K562 (cell line): ENCODE results near the gene RNF214. TPM values are rescaled to one million over a fixed set of nuclear protein-coding genes. Genes with fewer than 3 reads are reported as not detected.
A peak's percentile ranks its signal among the peaks of the same experiment; 100 is the strongest.

Experiments used
- CEBPG ChIP-seq, 3 experiments: fragments of 200-800 bp in 1 of 3; sonication (Bioruptor generic) in 1 of 3; sonication (generic) in 1 of 3; formaldehyde crosslinking in 1 of 3; IDR thresholded peaks in 2 of 3; conservative IDR thresholded peaks in 1 of 3; 2 replicates each; pipeline versions ENCODE4 v1.6.1 to v1.8.0; 2016 to 2022; ENCODE audit warnings: missing compliant biosample characterization in 2 of 3, missing genetic modification characterization in 2 of 3, mild to moderate bottlenecking in 1 of 3, missing genetic modification reagents in 1 of 3
- NCOA1 ChIP-seq: fragments of 450-650 bp; IDR thresholded peaks from 2 replicates; pipeline ENCODE4 v1.6.1; 2016; ENCODE audit warnings: low read depth
- NKRF ChIP-seq: fragments of 450-650 bp; IDR thresholded peaks from 2 replicates; pipeline ENCODE4 v1.6.1; 2016; ENCODE audit warnings: borderline replicate concordance
- SREBF1 ChIP-seq: fragments of 150-350 bp; IDR thresholded peaks from 2 replicates; pipeline ENCODE4 v1.6.1; 2014; ENCODE audit warnings: antibody characterized with exemption, low read depth, low read length, borderline replicate concordance
- WHSC1 ChIP-seq: IDR thresholded peaks from one replicate; pipeline ENCODE4 v1.6.1; 2012; ENCODE audit warnings: low read length, control low read depth, inconsistent platforms
- ZBED1 ChIP-seq: IDR thresholded peaks from 2 replicates; pipeline ENCODE4 v1.6.1; 2014
- ZNF24 ChIP-seq: fragments of 450-650 bp; IDR thresholded peaks from 2 replicates; pipeline ENCODE4 v1.6.1; 2016
- ZNF830 ChIP-seq: fragments of 250-450 bp; sonication (Bioruptor Pico); IDR thresholded peaks from 2 replicates; pipeline ENCODE4 v1.5.0; 2021; ENCODE audit warnings: mild to moderate bottlenecking
- polyA plus RNA-seq, 8 experiments: library from polyadenylated mRNA; depleted of rRNA in 4 of 8; stranded (reverse) in 5 of 8; unstranded in 3 of 8; fragments of >200 nt; fragmentation: Nextera tagmentation in 2 of 8; fragmentation: Illumina TruSeq in 1 of 8; extraction: Ambion mirVana in 2 of 8; extraction: Trizol in 1 of 8; gene quantifications; 2 replicates each; pipeline versions ENCODE4 v1.2.1 to v1.2.3, GENCODE V29; 2011 to 2014; ENCODE audit warnings: inconsistent platforms in 1 of 8, missing spikeins in 1 of 8
- total RNA-seq, 7 experiments: library from RNA; depleted of rRNA in 6 of 7; stranded (reverse); fragments of >200 nt in 6 of 7; fragmentation: Illumina TruSeq in 2 of 7; extraction: Trizol in 2 of 7; gene quantifications; 2 replicates each; pipeline versions ENCODE4 v1.2.1 to v1.2.3, GENCODE V29; 2011 to 2021; ENCODE audit warnings: low replicate concordance in 1 of 7
- TF ChIP-seq, protein P1 (sequence below): fragments of 200-800 bp; sonication (Bioruptor generic); IDR thresholded peaks from 2 replicates; pipeline ENCODE4 v1.6.1; 2016; ENCODE audit warnings: missing genetic modification characterization, missing compliant biosample characterization
- TF ChIP-seq, protein P2 (sequence below): sonication (generic); formaldehyde crosslinking; IDR thresholded peaks from 2 replicates; pipeline ENCODE4 v1.5.0; 2020; ENCODE audit warnings: missing genetic modification reagents
- TF ChIP-seq, protein P3 (sequence below): conservative IDR thresholded peaks from 2 replicates; pipeline ENCODE4 v1.6.1; 2011; ENCODE audit warnings: low read depth, mild to moderate bottlenecking, low read length; ENCODE audit not compliant: control insufficient read depth
- TF ChIP-seq, protein P4 (sequence below): sonication (generic); formaldehyde crosslinking; IDR thresholded peaks from 2 replicates; pipeline ENCODE4 v1.8.0; 2022; ENCODE audit warnings: mild to moderate bottlenecking, low read depth, missing genetic modification reagents
- TF ChIP-seq, protein P5 (sequence below): fragments of 450-650 bp; IDR thresholded peaks from one replicate; pipeline ENCODE4 v1.6.1; 2018; ENCODE audit warnings: mild to moderate bottlenecking, moderate library complexity; ENCODE audit not compliant: partially characterized antibody

Gene RNF214
- total and polyA plus RNA-seq, 9 of the 15 experiments (the other 6 are each of a cell fraction or from before 2014, with no cell fraction given): 6.6 to 24.8 (median 11.9) TPM

DNA sequence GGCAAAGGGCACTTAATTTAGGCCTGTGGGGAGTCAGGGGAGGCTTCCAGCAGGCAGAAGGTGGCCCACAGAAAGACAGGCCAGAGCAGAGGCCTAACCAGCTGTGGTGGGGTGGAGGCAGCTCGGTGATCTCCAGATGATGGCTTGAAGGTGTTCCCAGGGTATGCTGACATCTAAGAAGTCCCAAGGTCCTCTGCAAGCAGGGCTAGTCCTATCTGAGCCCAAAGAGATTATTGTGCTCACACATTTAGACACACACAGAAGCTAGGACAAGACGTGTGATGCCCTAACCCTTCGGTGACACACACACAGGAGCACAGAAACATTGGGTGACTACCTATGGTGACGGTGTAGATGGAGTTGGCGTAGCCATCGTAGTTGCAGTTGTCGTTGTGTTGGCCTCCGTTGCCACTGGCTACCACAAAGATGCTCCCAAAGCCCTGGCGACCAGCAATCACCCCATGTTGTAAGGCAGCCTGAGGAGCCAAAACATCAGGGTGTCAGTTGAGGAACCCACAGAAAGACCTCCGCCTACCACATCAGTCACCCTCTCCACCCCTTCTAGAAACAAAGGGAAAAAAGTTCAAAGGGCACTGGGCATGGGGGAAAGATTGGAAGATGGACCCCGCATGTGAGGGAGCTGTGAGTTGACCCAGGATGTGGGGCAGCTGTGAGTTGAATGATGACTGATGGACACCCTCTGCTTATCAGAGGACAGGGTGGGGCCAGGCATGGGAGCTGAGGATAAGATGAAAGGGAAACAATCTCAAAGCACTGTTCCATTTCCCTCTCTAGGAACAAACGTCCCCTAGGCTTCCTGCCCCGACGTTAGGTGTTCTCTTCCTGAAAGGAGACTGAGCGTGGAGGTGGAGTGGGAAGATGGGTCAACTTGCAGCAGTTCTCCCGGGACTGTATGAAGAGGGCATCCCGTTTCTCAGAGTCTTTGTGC, 8.5 kb upstream of the RNF214 start (continued):
- TF ChIP-seq CEBPG (CRISPR knock-in tag; IDR thresholded peaks at IDR 0.05) (no peak), CEBPG (tag; conservative IDR thresholded peaks at IDR 0.05 in 1 of 2, IDR thresholded peaks at IDR 0.05 in 1 of 2) (no peak), ZNF830 (no peak), ZBED1 (no peak; the same call in 1 of the 2 replicates), SREBF1 (no peak), NCOA1 (peak; percentile 77; the same call in 1 of the 2 replicates), WHSC1 (no peak), NKRF (no peak), ZNF24 (no peak)
- TF ChIP-seq, protein P1, sequence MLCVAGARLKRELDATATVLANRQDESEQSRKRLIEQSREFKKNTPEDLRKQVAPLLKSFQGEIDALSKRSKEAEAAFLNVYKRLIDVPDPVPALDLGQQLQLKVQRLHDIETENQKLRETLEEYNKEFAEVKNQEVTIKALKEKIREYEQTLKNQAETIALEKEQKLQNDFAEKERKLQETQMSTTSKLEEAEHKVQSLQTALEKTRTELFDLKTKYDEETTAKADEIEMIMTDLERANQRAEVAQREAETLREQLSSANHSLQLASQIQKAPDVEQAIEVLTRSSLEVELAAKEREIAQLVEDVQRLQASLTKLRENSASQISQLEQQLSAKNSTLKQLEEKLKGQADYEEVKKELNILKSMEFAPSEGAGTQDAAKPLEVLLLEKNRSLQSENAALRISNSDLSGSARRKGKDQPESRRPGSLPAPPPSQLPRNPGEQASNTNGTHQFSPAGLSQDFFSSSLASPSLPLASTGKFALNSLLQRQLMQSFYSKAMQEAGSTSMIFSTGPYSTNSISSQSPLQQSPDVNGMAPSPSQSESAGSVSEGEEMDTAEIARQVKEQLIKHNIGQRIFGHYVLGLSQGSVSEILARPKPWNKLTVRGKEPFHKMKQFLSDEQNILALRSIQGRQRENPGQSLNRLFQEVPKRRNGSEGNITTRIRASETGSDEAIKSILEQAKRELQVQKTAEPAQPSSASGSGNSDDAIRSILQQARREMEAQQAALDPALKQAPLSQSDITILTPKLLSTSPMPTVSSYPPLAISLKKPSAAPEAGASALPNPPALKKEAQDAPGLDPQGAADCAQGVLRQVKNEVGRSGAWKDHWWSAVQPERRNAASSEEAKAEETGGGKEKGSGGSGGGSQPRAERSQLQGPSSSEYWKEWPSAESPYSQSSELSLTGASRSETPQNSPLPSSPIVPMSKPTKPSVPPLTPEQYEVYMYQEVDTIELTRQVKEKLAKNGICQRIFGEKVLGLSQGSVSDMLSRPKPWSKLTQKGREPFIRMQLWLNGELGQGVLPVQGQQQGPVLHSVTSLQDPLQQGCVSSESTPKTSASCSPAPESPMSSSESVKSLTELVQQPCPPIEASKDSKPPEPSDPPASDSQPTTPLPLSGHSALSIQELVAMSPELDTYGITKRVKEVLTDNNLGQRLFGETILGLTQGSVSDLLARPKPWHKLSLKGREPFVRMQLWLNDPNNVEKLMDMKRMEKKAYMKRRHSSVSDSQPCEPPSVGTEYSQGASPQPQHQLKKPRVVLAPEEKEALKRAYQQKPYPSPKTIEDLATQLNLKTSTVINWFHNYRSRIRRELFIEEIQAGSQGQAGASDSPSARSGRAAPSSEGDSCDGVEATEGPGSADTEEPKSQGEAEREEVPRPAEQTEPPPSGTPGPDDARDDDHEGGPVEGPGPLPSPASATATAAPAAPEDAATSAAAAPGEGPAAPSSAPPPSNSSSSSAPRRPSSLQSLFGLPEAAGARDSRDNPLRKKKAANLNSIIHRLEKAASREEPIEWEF (CRISPR knock-in tag): 0 out of 2 replicates have a peak, but pooled peaks have one; percentile 45
- TF ChIP-seq, protein P2, sequence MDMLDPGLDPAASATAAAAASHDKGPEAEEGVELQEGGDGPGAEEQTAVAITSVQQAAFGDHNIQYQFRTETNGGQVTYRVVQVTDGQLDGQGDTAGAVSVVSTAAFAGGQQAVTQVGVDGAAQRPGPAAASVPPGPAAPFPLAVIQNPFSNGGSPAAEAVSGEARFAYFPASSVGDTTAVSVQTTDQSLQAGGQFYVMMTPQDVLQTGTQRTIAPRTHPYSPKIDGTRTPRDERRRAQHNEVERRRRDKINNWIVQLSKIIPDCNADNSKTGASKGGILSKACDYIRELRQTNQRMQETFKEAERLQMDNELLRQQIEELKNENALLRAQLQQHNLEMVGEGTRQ (CRISPR knock-in tag): no peak
- TF ChIP-seq, protein P3, sequence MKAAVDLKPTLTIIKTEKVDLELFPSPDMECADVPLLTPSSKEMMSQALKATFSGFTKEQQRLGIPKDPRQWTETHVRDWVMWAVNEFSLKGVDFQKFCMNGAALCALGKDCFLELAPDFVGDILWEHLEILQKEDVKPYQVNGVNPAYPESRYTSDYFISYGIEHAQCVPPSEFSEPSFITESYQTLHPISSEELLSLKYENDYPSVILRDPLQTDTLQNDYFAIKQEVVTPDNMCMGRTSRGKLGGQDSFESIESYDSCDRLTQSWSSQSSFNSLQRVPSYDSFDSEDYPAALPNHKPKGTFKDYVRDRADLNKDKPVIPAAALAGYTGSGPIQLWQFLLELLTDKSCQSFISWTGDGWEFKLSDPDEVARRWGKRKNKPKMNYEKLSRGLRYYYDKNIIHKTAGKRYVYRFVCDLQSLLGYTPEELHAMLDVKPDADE: peak; percentile 54; the same call in 1 of the 2 replicates
- TF ChIP-seq, protein P4, sequence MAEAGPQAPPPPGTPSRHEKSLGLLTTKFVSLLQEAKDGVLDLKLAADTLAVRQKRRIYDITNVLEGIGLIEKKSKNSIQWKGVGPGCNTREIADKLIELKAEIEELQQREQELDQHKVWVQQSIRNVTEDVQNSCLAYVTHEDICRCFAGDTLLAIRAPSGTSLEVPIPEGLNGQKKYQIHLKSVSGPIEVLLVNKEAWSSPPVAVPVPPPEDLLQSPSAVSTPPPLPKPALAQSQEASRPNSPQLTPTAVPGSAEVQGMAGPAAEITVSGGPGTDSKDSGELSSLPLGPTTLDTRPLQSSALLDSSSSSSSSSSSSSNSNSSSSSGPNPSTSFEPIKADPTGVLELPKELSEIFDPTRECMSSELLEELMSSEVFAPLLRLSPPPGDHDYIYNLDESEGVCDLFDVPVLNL (CRISPR knock-in tag): no peak
- TF ChIP-seq, protein P5, sequence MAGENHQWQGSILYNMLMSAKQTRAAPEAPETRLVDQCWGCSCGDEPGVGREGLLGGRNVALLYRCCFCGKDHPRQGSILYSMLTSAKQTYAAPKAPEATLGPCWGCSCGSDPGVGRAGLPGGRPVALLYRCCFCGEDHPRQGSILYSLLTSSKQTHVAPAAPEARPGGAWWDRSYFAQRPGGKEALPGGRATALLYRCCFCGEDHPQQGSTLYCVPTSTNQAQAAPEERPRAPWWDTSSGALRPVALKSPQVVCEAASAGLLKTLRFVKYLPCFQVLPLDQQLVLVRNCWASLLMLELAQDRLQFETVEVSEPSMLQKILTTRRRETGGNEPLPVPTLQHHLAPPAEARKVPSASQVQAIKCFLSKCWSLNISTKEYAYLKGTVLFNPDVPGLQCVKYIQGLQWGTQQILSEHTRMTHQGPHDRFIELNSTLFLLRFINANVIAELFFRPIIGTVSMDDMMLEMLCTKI: no peak
